Neural cell (in vitro differentiated cells): Measurements from ENCODE around the gene RIC1. TPM values are rescaled to one million over a fixed set of nuclear protein-coding genes. Genes with fewer than 3 reads are reported as not detected.

Experiments
- H2AFZ ChIP-seq: fragments of 200-600, 300-800 bp; sonication (generic), shearing (Covaris generic); 2 replicates; pipeline ENCODE4 v1.6.0; 2014; ENCODE audit warnings: low read depth, mild to moderate bottlenecking, antibody characterized with exemption, low read length, moderate library complexity
- H3F3A ChIP-seq: fragments of 200-600 bp; shearing (Covaris generic); 2 replicates; pipeline ENCODE4 v1.6.1; 2016; ENCODE audit warnings: mild to moderate bottlenecking, moderate library complexity, mixed read lengths, antibody characterized with exemption, low read length; ENCODE audit not compliant: insufficient read depth, poor library complexity, severe bottlenecking
- H3K27ac ChIP-seq: fragments of 200-600, 300-800 bp; sonication (generic), shearing (Covaris generic); 2 replicates; pipeline ENCODE4 v1.5.1; 2014; ENCODE audit warnings: mild to moderate bottlenecking, low read length, moderate library complexity
- H3K27me3 ChIP-seq: fragments of 300-800, 200-600 bp; sonication (generic), shearing (Covaris generic); 2 replicates; pipeline ENCODE4 v1.6.0; 2014; ENCODE audit warnings: mild to moderate bottlenecking, low read depth, low read length, moderate library complexity; ENCODE audit not compliant: insufficient read depth
- H3K36me3 ChIP-seq: fragments of 300-800, 200-600 bp; sonication (generic), shearing (Covaris generic); 2 replicates; pipeline ENCODE4 v1.5.1; 2014; ENCODE audit warnings: mild to moderate bottlenecking, antibody characterized with exemption, low read length, moderate library complexity; ENCODE audit not compliant: insufficient read depth
- H3K4me2 ChIP-seq: fragments of 300-800, 200-600 bp; sonication (generic), shearing (Covaris generic); 2 replicates; pipeline ENCODE4 v1.6.0; 2014; ENCODE audit warnings: mild to moderate bottlenecking, low read length
- H3K4me3 ChIP-seq: fragments of 300-800, 200-600 bp; sonication (generic), shearing (Covaris generic); 2 replicates; pipeline ENCODE4 v1.5.1; 2014; ENCODE audit warnings: mild to moderate bottlenecking, low read length, moderate library complexity
- H3K79me2 ChIP-seq: fragments of 200-600 bp; shearing (Covaris generic); replicated peaks from 2 replicates; pipeline ENCODE4 v1.6.0; 2014; ENCODE audit warnings: mild to moderate bottlenecking, low read length, moderate library complexity; ENCODE audit not compliant: insufficient read depth
- H3K9ac ChIP-seq: fragments of 300-800, 200-600 bp; sonication (generic), shearing (Covaris generic); 2 replicates; pipeline ENCODE4 v1.6.1; 2016; ENCODE audit warnings: mild to moderate bottlenecking, low read length, mixed read lengths
- H3K9me2 ChIP-seq: fragments of 200-600 bp; shearing (Covaris generic); 2 replicates; pipeline ENCODE4 v1.6.1; 2016; ENCODE audit warnings: mild to moderate bottlenecking, low read length, mixed read lengths; ENCODE audit not compliant: insufficient read depth
- H3K9me3 ChIP-seq: fragments of 200-600, 300-800 bp; sonication (generic), shearing (Covaris generic); 2 replicates; pipeline ENCODE4 v1.6.1; 2016; ENCODE audit warnings: mild to moderate bottlenecking, mixed run types, low read length, moderate library complexity, mixed read lengths
- H4K20me1 ChIP-seq: fragments of 200-600 bp; shearing (Covaris generic); 2 replicates; pipeline ENCODE4 v1.6.1; 2016; ENCODE audit warnings: mild to moderate bottlenecking, mixed run types; ENCODE audit not compliant: insufficient read depth
- EP300 ChIP-seq: fragments of 450-650 bp; conservative IDR thresholded peaks from 2 replicates; pipeline ENCODE4 v1.6.1; 2014; ENCODE audit warnings: antibody characterized with exemption, mild to moderate bottlenecking, moderate library complexity; ENCODE audit not compliant: poor library complexity, severe bottlenecking
- EZH2 ChIP-seq: fragments of 200-600, 300-800 bp; shearing (Covaris generic), sonication (generic); IDR thresholded peaks from 2 replicates; pipeline ENCODE4 v1.6.1; 2014; ENCODE audit warnings: antibody characterized with exemption, low read length, borderline replicate concordance, mild to moderate bottlenecking; ENCODE audit not compliant: insufficient read depth, poor library complexity, severe bottlenecking
- MXI1 ChIP-seq: fragments of 450-650 bp; conservative IDR thresholded peaks from 2 replicates; pipeline ENCODE4 v1.6.1; 2014; ENCODE audit warnings: antibody characterized with exemption, mild to moderate bottlenecking; ENCODE audit not compliant: poor library complexity, severe bottlenecking
- POLR2AphosphoS5 ChIP-seq: IDR thresholded peaks from 2 replicates; pipeline ENCODE4 v1.6.1; 2012
- RAD21 ChIP-seq: fragments of 450-650 bp; conservative IDR thresholded peaks from 2 replicates; pipeline ENCODE4 v1.6.1; 2014; ENCODE audit warnings: antibody characterized with exemption, mild to moderate bottlenecking, moderate library complexity
- SMC3 ChIP-seq: fragments of 450-650 bp; conservative IDR thresholded peaks from 2 replicates; pipeline ENCODE4 v1.6.1; 2014; ENCODE audit warnings: antibody characterized with exemption, mild to moderate bottlenecking, moderate library complexity; ENCODE audit not compliant: poor library complexity
- TAF1 ChIP-seq: IDR thresholded peaks from 2 replicates; pipeline ENCODE4 v1.6.1; 2012; ENCODE audit warnings: low read depth
- polyA plus RNA-seq: library from polyadenylated mRNA; depleted of rRNA; stranded (reverse); fragments of >200 nt; gene quantifications from 2 replicates; pipeline ENCODE4 v1.2.3, GENCODE V29; 2014
- TF ChIP-seq, protein P1 (sequence below): IDR thresholded peaks from 2 replicates; pipeline ENCODE4 v1.6.1; 2012; ENCODE audit warnings: borderline replicate concordance
- TF ChIP-seq, protein P2 (sequence below): fragments of 450-650 bp; IDR thresholded peaks from 2 replicates; pipeline ENCODE4 v1.5.1; 2014; ENCODE audit warnings: antibody characterized with exemption, mild to moderate bottlenecking, moderate library complexity; ENCODE audit not compliant: poor library complexity, severe bottlenecking

RIC1 gene
- polyA plus RNA-seq, 1 donor from 2014 or later, result 9.9 TPM

DNA sequence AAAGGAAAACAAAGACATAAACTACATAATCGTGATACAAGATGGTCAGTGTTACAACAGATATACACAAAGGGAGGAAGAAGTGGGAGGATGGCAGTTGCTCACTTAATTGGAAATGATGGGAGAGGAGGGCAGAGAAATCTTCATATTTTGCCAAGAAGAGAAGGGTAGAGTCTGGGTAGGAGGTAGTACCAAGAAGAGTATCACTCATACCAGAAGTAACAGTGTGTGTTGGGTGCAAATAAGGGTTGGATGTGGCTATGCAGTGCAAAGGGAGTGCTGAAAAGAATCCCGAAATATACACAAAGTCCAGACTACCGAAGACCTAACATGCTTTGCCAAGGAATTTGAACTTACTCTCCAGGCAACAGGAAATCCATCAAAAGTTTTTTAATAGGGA is 163.0 kb downstream of the RIC1 start:
- no peaks in the 10 kb centered on the region for H3K9me2 ChIP-seq
- TF ChIP-seq RAD21 (no peak), EP300 (no peak), MXI1 (no peak), SMC3 (no peak), TAF1 (no peak), EZH2 (no peak), POLR2AphosphoS5 (no peak)
- TF ChIP-seq, protein P1, sequence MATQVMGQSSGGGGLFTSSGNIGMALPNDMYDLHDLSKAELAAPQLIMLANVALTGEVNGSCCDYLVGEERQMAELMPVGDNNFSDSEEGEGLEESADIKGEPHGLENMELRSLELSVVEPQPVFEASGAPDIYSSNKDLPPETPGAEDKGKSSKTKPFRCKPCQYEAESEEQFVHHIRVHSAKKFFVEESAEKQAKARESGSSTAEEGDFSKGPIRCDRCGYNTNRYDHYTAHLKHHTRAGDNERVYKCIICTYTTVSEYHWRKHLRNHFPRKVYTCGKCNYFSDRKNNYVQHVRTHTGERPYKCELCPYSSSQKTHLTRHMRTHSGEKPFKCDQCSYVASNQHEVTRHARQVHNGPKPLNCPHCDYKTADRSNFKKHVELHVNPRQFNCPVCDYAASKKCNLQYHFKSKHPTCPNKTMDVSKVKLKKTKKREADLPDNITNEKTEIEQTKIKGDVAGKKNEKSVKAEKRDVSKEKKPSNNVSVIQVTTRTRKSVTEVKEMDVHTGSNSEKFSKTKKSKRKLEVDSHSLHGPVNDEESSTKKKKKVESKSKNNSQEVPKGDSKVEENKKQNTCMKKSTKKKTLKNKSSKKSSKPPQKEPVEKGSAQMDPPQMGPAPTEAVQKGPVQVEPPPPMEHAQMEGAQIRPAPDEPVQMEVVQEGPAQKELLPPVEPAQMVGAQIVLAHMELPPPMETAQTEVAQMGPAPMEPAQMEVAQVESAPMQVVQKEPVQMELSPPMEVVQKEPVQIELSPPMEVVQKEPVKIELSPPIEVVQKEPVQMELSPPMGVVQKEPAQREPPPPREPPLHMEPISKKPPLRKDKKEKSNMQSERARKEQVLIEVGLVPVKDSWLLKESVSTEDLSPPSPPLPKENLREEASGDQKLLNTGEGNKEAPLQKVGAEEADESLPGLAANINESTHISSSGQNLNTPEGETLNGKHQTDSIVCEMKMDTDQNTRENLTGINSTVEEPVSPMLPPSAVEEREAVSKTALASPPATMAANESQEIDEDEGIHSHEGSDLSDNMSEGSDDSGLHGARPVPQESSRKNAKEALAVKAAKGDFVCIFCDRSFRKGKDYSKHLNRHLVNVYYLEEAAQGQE, result no peak
- TF ChIP-seq, protein P2, sequence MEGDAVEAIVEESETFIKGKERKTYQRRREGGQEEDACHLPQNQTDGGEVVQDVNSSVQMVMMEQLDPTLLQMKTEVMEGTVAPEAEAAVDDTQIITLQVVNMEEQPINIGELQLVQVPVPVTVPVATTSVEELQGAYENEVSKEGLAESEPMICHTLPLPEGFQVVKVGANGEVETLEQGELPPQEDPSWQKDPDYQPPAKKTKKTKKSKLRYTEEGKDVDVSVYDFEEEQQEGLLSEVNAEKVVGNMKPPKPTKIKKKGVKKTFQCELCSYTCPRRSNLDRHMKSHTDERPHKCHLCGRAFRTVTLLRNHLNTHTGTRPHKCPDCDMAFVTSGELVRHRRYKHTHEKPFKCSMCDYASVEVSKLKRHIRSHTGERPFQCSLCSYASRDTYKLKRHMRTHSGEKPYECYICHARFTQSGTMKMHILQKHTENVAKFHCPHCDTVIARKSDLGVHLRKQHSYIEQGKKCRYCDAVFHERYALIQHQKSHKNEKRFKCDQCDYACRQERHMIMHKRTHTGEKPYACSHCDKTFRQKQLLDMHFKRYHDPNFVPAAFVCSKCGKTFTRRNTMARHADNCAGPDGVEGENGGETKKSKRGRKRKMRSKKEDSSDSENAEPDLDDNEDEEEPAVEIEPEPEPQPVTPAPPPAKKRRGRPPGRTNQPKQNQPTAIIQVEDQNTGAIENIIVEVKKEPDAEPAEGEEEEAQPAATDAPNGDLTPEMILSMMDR, result no peak

DNA sequence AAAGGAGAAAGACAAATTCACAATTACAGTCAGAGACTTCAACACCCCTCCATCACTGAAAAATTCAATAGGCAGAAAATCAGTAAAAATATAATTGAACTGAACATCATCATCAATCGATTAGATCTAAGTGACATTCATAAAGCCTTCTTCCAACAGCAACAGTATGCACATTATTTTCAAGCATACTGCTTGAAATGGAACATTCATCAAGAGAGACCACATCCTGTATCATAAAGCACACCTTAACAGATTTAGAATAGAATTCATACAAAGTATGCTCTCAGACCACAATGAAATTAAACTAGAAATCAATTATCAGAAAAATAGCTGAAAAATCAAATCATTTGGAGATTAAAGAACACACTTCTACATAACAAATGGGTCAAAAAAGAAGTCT is 164.9 kb downstream of the RIC1 start:
- no peaks in the 10 kb centered on the region for H3F3A ChIP-seq
- no peaks in the 10 kb centered on the region for H3K9me3 ChIP-seq
- no peak overlapping the region for H3K9ac ChIP-seq
- TF ChIP-seq MXI1 (no peak), RAD21 (no peak), SMC3 (no peak), EZH2 (no peak), EP300 (no peak), TAF1 (no peak), POLR2AphosphoS5 (no peak)
- TF ChIP-seq, protein P1, result no peak
- TF ChIP-seq, protein P2, result no peak
- H4K20me1 ChIP-seq, result no peaks in the 10 kb centered on the region
- no peaks in the 10 kb centered on the region for H3K36me3 ChIP-seq
- no peak overlapping the region for H2AFZ ChIP-seq
- H3K4me3 ChIP-seq, result no peak overlapping the region
- H3K79me2 ChIP-seq, result no peaks in the 10 kb centered on the region
- H3K27me3 ChIP-seq, result no peaks in the 10 kb centered on the region
- H3K4me2 ChIP-seq, result no peak overlapping the region
- no peaks in the 10 kb centered on the region for H3K9me2 ChIP-seq
- no peak overlapping the region for H3K27ac ChIP-seq

More for the DNA sequence above, 163.0 kb downstream of the RIC1 start:
- H3K36me3 ChIP-seq, result no peaks in the 10 kb centered on the region
- H3K9me3 ChIP-seq, result no peaks in the 10 kb centered on the region
- H3K4me2 ChIP-seq, result no peak overlapping the region
- H2AFZ ChIP-seq, result no peak overlapping the region
- no peak overlapping the region for H3K4me3 ChIP-seq
- no peak overlapping the region for H3K27ac ChIP-seq
- no peaks in the 10 kb centered on the region for H3K27me3 ChIP-seq
- no peak overlapping the region for H3K9ac ChIP-seq
- H3F3A ChIP-seq, result no peaks in the 10 kb centered on the region
- no peaks in the 10 kb centered on the region for H3K79me2 ChIP-seq
- no peaks in the 10 kb centered on the region for H4K20me1 ChIP-seq
